GM12873 (cell line): Measurements from ENCODE around the gene RBM19.

ENCODE experiments used
- TF ChIP-seq, protein P1 (sequence below): IDR thresholded peaks from 2 replicates; pipeline ENCODE4 v1.5.1; 2012; ENCODE audit warnings: low read depth, mild to moderate bottlenecking, moderate library complexity, low read length, control low read depth; ENCODE audit not compliant: insufficient read depth; ENCODE audit errors: missing control alignments

The RBM19 gene

DNA sequence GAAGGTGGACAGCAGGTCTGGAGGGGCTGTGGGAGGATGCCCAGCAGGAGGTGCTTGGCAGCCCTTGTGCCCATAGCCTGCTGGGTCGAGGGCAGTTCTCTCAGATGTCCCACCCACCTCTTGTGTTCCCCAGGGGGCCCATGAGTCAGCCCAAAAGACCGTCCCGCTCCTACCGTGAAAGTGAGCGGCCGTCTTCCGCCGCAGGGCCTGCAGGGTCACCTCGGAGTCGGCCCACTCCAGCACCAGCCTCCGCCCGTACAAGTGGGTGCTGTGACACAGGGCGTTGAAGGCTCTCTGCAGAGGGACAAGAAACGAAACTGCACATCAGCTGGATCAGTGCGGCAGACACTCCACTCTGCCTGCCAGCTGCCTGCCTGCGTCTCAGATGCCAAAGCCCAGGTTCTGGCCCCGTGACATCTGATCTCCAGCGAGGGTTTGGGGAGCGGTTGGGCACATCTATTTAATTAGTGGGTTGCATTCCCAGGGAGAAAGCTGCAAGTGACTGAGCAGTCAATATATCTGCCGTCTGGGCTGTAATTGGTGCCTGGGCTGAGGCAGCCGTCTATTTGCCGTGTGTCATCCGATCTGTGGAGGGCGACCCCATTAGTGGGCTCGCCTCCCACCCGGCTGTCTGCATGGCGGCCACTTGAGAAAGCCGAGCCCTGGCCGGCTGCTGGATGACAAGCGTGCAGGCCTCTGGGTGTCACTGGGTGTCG is 121.5 kb downstream of the RBM19 start:
- TF ChIP-seq, protein P1, sequence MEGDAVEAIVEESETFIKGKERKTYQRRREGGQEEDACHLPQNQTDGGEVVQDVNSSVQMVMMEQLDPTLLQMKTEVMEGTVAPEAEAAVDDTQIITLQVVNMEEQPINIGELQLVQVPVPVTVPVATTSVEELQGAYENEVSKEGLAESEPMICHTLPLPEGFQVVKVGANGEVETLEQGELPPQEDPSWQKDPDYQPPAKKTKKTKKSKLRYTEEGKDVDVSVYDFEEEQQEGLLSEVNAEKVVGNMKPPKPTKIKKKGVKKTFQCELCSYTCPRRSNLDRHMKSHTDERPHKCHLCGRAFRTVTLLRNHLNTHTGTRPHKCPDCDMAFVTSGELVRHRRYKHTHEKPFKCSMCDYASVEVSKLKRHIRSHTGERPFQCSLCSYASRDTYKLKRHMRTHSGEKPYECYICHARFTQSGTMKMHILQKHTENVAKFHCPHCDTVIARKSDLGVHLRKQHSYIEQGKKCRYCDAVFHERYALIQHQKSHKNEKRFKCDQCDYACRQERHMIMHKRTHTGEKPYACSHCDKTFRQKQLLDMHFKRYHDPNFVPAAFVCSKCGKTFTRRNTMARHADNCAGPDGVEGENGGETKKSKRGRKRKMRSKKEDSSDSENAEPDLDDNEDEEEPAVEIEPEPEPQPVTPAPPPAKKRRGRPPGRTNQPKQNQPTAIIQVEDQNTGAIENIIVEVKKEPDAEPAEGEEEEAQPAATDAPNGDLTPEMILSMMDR, result no peak

GRCh38 chr12:113842699-113843098 is 123.4 kb downstream of the RBM19 start:
- TF ChIP-seq, protein P1, result no peak

- TF ChIP-seq, protein P1, result no peak
Measured at GRCh38 chr12:113841786-113842185, 124.3 kb downstream of the RBM19 start.

GRCh38 chr12:113840401-113841042 is 125.6 kb downstream of the RBM19 start:
- TF ChIP-seq, protein P1, result no peak

DNA sequence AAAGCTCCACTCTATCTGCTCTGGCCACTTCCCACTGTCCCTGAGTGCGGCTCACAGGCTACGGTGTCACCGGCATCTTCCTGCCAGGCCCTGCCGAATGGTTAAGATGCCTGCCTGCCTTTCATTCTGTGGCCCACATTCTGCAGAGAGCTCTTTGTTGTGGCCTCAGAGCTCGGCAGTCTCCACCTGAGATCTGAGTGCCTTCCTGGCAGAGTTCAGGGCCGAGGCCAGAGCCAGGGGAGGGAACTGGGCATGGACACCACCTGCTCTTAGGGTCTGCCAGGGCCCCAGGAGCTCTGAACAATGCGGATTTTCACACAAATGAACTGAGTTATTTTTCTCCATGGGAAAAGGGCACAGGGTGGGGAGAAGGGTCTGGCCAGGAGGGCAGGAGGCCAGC is 127.2 kb downstream of the RBM19 start:
- TF ChIP-seq, protein P1, result no peak

- TF ChIP-seq, protein P1, result no peak
Measured at GRCh38 chr12:113837528-113838296, 128.4 kb downstream of the RBM19 start.

DNA sequence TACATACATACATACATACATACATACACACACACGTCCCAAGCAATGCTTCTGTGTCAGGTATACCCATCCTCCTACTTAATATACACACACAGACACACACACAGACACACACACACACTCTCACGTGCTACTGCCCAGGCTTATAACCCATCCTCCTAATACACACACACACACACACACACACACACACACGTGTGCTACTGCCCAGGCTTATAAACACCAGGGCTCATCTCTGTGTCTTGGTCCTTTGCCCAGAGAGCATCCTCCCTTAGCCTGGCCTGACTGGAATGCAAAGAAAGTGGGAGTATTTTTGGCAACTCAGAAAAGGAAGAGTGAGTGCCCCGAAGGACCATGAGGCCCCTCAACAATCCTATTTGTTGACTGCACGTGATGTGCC is 129.0 kb downstream of the RBM19 start:
- TF ChIP-seq, protein P1, result no peak
